Osteocyte (in vitro differentiated cells): ENCODE measurements around the gene LGALS9B. TPM values are rescaled to one million over a fixed set of nuclear protein-coding genes. Genes with fewer than 3 reads are reported as not detected.
A peak's percentile ranks its signal among the peaks of the same experiment; 100 is the strongest.
"Not testable (repeated sequence)": the region's sequence is repeated elsewhere in the genome, so short reads cannot be mapped to it uniquely, and the experiment has no call there.

Experiments used
- DNase-seq: peaks from one replicate; pipeline ENCODE4 v3.0.0; 2021; ENCODE audit warnings: mixed read lengths; ENCODE audit not compliant: unreplicated experiment; ENCODE audit errors: extremely low spot score
- H3K27ac Mint-ChIP-seq: one replicate; pipeline ENCODE4 v1.8.0; 2021; ENCODE audit warnings: mild to moderate bottlenecking, mixed read lengths; ENCODE audit not compliant: unreplicated experiment
- H3K27me3 Mint-ChIP-seq: one replicate; pipeline ENCODE4 v1.8.0; 2021; ENCODE audit warnings: mixed read lengths; ENCODE audit not compliant: unreplicated experiment
- H3K36me3 Mint-ChIP-seq: one replicate; pipeline ENCODE4 v1.8.0; 2021; ENCODE audit warnings: mixed read lengths; ENCODE audit not compliant: unreplicated experiment
- H3K4me1 Mint-ChIP-seq: one replicate; pipeline ENCODE4 v1.8.0; 2021; ENCODE audit warnings: mixed read lengths; ENCODE audit not compliant: unreplicated experiment
- H3K4me3 Mint-ChIP-seq: one replicate; pipeline ENCODE4 v1.8.0; 2021; ENCODE audit warnings: mild to moderate bottlenecking, moderate library complexity, mixed read lengths; ENCODE audit not compliant: unreplicated experiment
- H3K9me3 Mint-ChIP-seq: one replicate; pipeline ENCODE4 v1.8.0; 2021; ENCODE audit warnings: mixed read lengths; ENCODE audit not compliant: unreplicated experiment
- CTCF ChIP-seq: fragments of 200-600 bp; sonication (generic); IDR thresholded peaks from 2 replicates; pipeline ENCODE4 v1.5.0; 2021; ENCODE audit warnings: antibody characterized with exemption, mild to moderate bottlenecking, moderate library complexity
- total RNA-seq: library from RNA; stranded (reverse); gene quantifications from 2 replicates; pipeline ENCODE4 v1.2.1, GENCODE V29; 2021

The LGALS9B gene
- total RNA-seq, 1 donor from 2014 or later: not detected

- not testable (repeated sequence) for H3K27ac Mint-ChIP-seq, DNase-seq, H3K27me3 Mint-ChIP-seq, H3K4me3 Mint-ChIP-seq, H3K9me3 Mint-ChIP-seq, H3K4me1 Mint-ChIP-seq, H3K36me3 Mint-ChIP-seq
Measured at GRCh38 chr17:20464854-20465414, 2.4 kb downstream of the LGALS9B start.

- H3K9me3 Mint-ChIP-seq, H3K4me3 Mint-ChIP-seq, H3K36me3 Mint-ChIP-seq, H3K27ac Mint-ChIP-seq, H3K4me1 Mint-ChIP-seq, DNase-seq, H3K27me3 Mint-ChIP-seq: not testable (repeated sequence)
Measured at GRCh38 chr17:20462158-20462557, 5.2 kb downstream of the LGALS9B start.

- not testable (repeated sequence) for H3K4me1 Mint-ChIP-seq, DNase-seq, H3K27me3 Mint-ChIP-seq, H3K4me3 Mint-ChIP-seq, H3K9me3 Mint-ChIP-seq, H3K36me3 Mint-ChIP-seq, H3K27ac Mint-ChIP-seq
Measured at GRCh38 chr17:20457848-20458381, 9.4 kb downstream of the LGALS9B start.

- not testable (repeated sequence) for H3K27ac Mint-ChIP-seq
Measured at GRCh38 chr17:20455106-20455505, 12.2 kb downstream of the LGALS9B start.

GRCh38 chr17:20453820-20454434, 13.4 kb downstream of the LGALS9B start:
- not testable (repeated sequence) for H3K27ac Mint-ChIP-seq, H3K4me3 Mint-ChIP-seq, H3K36me3 Mint-ChIP-seq, H3K9me3 Mint-ChIP-seq, H3K27me3 Mint-ChIP-seq, H3K4me1 Mint-ChIP-seq, DNase-seq

More at GRCh38 chr17:20455106-20455505, 12.2 kb downstream of the LGALS9B start:
- H3K27me3 Mint-ChIP-seq, H3K9me3 Mint-ChIP-seq, DNase-seq, H3K4me3 Mint-ChIP-seq, H3K36me3 Mint-ChIP-seq, H3K4me1 Mint-ChIP-seq: not testable (repeated sequence)

- not testable (repeated sequence) for H3K27me3 Mint-ChIP-seq, H3K4me3 Mint-ChIP-seq, DNase-seq, H3K9me3 Mint-ChIP-seq, H3K4me1 Mint-ChIP-seq, H3K36me3 Mint-ChIP-seq, H3K27ac Mint-ChIP-seq
Measured at GRCh38 chr17:20450852-20451251, 16.5 kb downstream of the LGALS9B start.

- H3K4me3 Mint-ChIP-seq, H3K27ac Mint-ChIP-seq, H3K9me3 Mint-ChIP-seq, H3K4me1 Mint-ChIP-seq, H3K27me3 Mint-ChIP-seq, H3K36me3 Mint-ChIP-seq, DNase-seq: not testable (repeated sequence)
Measured at GRCh38 chr17:20447534-20448321, 19.6 kb downstream of the LGALS9B start.

GRCh38 chr17:20446895-20447294, 20.4 kb downstream of the LGALS9B start:
- H3K4me3 Mint-ChIP-seq, H3K36me3 Mint-ChIP-seq, H3K4me1 Mint-ChIP-seq, H3K27ac Mint-ChIP-seq, DNase-seq, H3K27me3 Mint-ChIP-seq, H3K9me3 Mint-ChIP-seq: not testable (repeated sequence)
- peak; percentile 47 for TF ChIP-seq CTCF

GRCh38 chr17:20444581-20445236, 22.6 kb downstream of the LGALS9B start:
- H3K9me3 Mint-ChIP-seq, H3K4me1 Mint-ChIP-seq, H3K4me3 Mint-ChIP-seq, H3K27ac Mint-ChIP-seq, H3K27me3 Mint-ChIP-seq, DNase-seq, H3K36me3 Mint-ChIP-seq: not testable (repeated sequence)

GRCh38 chr17:20444173-20444572, 23.2 kb downstream of the LGALS9B start:
- not testable (repeated sequence) for DNase-seq, H3K4me1 Mint-ChIP-seq, H3K27ac Mint-ChIP-seq, H3K9me3 Mint-ChIP-seq, H3K4me3 Mint-ChIP-seq, H3K27me3 Mint-ChIP-seq, H3K36me3 Mint-ChIP-seq

GRCh38 chr17:20443632-20444031, 23.7 kb downstream of the LGALS9B start:
- not testable (repeated sequence) for H3K27ac Mint-ChIP-seq, H3K36me3 Mint-ChIP-seq, H3K9me3 Mint-ChIP-seq, H3K27me3 Mint-ChIP-seq, H3K4me3 Mint-ChIP-seq, DNase-seq, H3K4me1 Mint-ChIP-seq
